ENCODE data around the gene RECQL5. TPM values are rescaled to one million over a fixed set of nuclear protein-coding genes. Genes with fewer than 3 reads are reported as not detected.

Gene RECQL5
- total RNA-seq, 1 experiment from 2014 or later, result 40.0 TPM

DNA sequence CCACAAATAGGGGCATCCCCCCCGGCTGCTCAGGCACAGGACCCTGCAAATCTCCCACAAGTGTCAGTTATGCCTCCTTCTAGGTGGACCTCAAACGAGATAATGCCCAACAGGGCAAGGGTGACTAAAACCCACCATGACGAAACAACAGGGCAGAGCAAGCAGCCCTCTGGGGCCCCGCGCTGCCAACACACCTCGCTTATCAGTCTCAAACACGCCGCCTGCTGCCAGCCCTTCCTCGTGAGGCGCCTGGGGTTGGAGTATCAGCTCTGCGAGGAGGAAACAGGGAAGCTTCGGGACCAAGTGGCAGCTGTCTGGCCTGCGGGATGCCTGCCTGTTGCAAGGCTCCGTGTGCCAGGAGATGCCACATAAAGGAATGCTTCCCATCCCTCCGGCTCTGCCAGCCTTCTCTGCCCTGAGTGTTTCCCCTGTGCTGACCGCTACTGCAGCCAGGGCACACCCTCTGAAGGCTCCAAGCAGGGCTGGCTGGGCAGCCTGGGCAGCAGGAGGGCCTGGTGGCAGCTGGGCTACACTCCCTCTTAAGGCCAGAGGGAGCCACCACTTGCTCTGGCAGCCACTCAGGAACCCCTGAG, 31.2 kb downstream of the RECQL5 start:
- no peaks in the 10 kb centered on the region for H3K23me2 ChIP-seq (ENCODE audit: insufficient read length, low read depth, low read length, poor library complexity, severe bottlenecking)
- no peaks in the 10 kb centered on the region for H3K79me1 ChIP-seq (ENCODE audit: insufficient read depth, low read depth, low read length, poor library complexity, severe bottlenecking)
- H2BK12ac ChIP-seq (ENCODE audit: insufficient read length, low read depth, low read length), result no peak overlapping the region
- H2AFZ ChIP-seq (ENCODE audit: low read length), result no peak overlapping the region
- no peak overlapping the region for H2BK20ac ChIP-seq (ENCODE audit: low read depth, low read length, poor library complexity, severe bottlenecking)
- H3K27me3 Mint-ChIP-seq (ENCODE audit: low read depth), result no peaks in the 10 kb centered on the region
- H2AK5ac ChIP-seq (ENCODE audit: insufficient read length, low read length), result no peak overlapping the region
- no peak overlapping the region for H2BK5ac ChIP-seq (ENCODE audit: insufficient read length, low read length)
- no peaks in the 10 kb centered on the region for H3K79me2 ChIP-seq (ENCODE audit: insufficient read depth, low read length)
- H3K27ac ChIP-seq (ENCODE audit: insufficient read length, low read depth, low read length), result no peak overlapping the region
- no peak overlapping the region for H3T11ph ChIP-seq (ENCODE audit: low read length)
- peaks cover 16 to 24% of the 10 kb centered on the region in 2 experiments for H3K4me1 Mint-ChIP-seq
- H3K9ac ChIP-seq (ENCODE audit: extremely low read depth, insufficient read length, low read length), result no peak overlapping the region
- no peak overlapping the region for H3K14ac ChIP-seq (ENCODE audit: insufficient read depth, low read length)
- H3K23ac ChIP-seq (ENCODE audit: insufficient read length, low read depth, low read length), result no peak overlapping the region
- H3K36me3 Mint-ChIP-seq (ENCODE audit: insufficient read depth in 1 of 3, low read depth in 3 of 3), result peaks cover 0 to 4% (median 0%) of the 10 kb centered on the region in 3 experiments; a peak in 1 of 7 replicates
- no peaks in the 10 kb centered on the region for H3K27me3 ChIP-seq (ENCODE audit: insufficient read depth, low read length)
- H2BK120ac ChIP-seq (ENCODE audit: low read depth, low read length, poor library complexity, severe bottlenecking), result no peak overlapping the region
- H2BK15ac ChIP-seq (ENCODE audit: low read depth, low read length), result no peak overlapping the region
- TF ChIP-seq, protein P1, sequence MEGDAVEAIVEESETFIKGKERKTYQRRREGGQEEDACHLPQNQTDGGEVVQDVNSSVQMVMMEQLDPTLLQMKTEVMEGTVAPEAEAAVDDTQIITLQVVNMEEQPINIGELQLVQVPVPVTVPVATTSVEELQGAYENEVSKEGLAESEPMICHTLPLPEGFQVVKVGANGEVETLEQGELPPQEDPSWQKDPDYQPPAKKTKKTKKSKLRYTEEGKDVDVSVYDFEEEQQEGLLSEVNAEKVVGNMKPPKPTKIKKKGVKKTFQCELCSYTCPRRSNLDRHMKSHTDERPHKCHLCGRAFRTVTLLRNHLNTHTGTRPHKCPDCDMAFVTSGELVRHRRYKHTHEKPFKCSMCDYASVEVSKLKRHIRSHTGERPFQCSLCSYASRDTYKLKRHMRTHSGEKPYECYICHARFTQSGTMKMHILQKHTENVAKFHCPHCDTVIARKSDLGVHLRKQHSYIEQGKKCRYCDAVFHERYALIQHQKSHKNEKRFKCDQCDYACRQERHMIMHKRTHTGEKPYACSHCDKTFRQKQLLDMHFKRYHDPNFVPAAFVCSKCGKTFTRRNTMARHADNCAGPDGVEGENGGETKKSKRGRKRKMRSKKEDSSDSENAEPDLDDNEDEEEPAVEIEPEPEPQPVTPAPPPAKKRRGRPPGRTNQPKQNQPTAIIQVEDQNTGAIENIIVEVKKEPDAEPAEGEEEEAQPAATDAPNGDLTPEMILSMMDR (conservative IDR thresholded peaks at IDR 0.05), result no peak
- no peak overlapping the region for H3K56ac ChIP-seq (ENCODE audit: insufficient read length, low read depth, low read length)
- no peaks in the 10 kb centered on the region for H4K20me1 ChIP-seq (ENCODE audit: control insufficient read depth, insufficient read depth, insufficient read length)
- H3K4me3 Mint-ChIP-seq, result no peak overlapping the region
- H4K8ac ChIP-seq (replicated peaks; ENCODE audit: insufficient read length, low read depth, low read length), result no peak overlapping the region
- no peak overlapping the region for H4K5ac ChIP-seq (ENCODE audit: insufficient read length, low read depth, low read length)
- H3K4ac ChIP-seq (ENCODE audit: low read depth, low read length), result no peak overlapping the region
- no CpG with 5 or more reads among the region's 16 CpGs for WGBS (ENCODE audit: extremely low coverage, insufficient read length, low lambda C conversion rate)
- H3K27ac Mint-ChIP-seq, result 0 out of 7 replicates have a peak overlapping the region, but pooled peaks of 1 of the 3 experiments have one; percentile 38
- no peaks in the 10 kb centered on the region for H3K9me3 ChIP-seq (ENCODE audit: control insufficient read depth, low read depth, low read length)
- no peak overlapping the region for H3K4me2 ChIP-seq (ENCODE audit: insufficient read depth, insufficient read length, low read length)
- no peak overlapping the region for H4K91ac ChIP-seq (ENCODE audit: insufficient read length, low read depth, low read length)
- no peaks in the 10 kb centered on the region; the same call in 1 of the 2 replicates for H3K4me1 ChIP-seq (ENCODE audit: insufficient read depth, low read length)
- DNase-seq, result no peak
- no peaks in the 10 kb centered on the region for H3K9me3 Mint-ChIP-seq
- no peak overlapping the region for H3K18ac ChIP-seq (ENCODE audit: insufficient read length, low read depth, low read length)

All from H9 (cell line).